Measurements from ENCODE around the gene TRABD2B.

GRCh38 chr1:47777322-47777721, 219.9 kb downstream of the TRABD2B start:
- TF ChIP-seq CTCF (IDR thresholded peaks at IDR 0.05; ENCODE audit: low read depth, low read length, poor library complexity, severe bottlenecking): no peak
- TF ChIP-seq EZH2phosphoT487 (IDR thresholded peaks at IDR 0.05; ENCODE audit: borderline replicate concordance, low read length): no peak
